Subcutaneous abdominal adipose tissue (tissue), 5 donors: Measurements from ENCODE around the gene GYPC.
"Not testable (repeated sequence)": the region's sequence is repeated elsewhere in the genome, so short reads cannot be mapped to it uniquely, and the experiment has no call there.

Experiments
- H3K27ac ChIP-seq: one replicate; pipeline ENCODE4 v1.7.0; 2013; ENCODE audit warnings: low read depth, mild to moderate bottlenecking, inconsistent platforms, low read length, moderate library complexity
- H3K27me3 ChIP-seq, 5 donors: one replicate each; pipeline ENCODE4 v1.7.0; 2013; ENCODE audit warnings: low read length in 5 of 5, inconsistent platforms in 1 of 5; ENCODE audit not compliant: control insufficient read depth in 5 of 5, insufficient read depth in 4 of 5
- H3K36me3 ChIP-seq, 5 donors: one replicate each; pipeline ENCODE4 v1.7.0; 2013; ENCODE audit warnings: low read length in 5 of 5; ENCODE audit not compliant: control insufficient read depth in 5 of 5, insufficient read depth in 5 of 5
- H3K4me1 ChIP-seq, 5 donors: one replicate each; pipeline ENCODE4 v1.7.0; 2013; ENCODE audit warnings: low read length in 5 of 5, mild to moderate bottlenecking in 3 of 5, moderate library complexity in 1 of 5; ENCODE audit not compliant: control insufficient read depth in 5 of 5, insufficient read depth in 5 of 5
- H3K4me3 ChIP-seq, 5 donors: one replicate each; pipeline ENCODE4 v1.7.0; 2013; ENCODE audit warnings: low read length in 5 of 5, low read depth in 1 of 5
- H3K9ac ChIP-seq, 5 donors: one replicate each; pipeline ENCODE4 v1.7.0; 2013; ENCODE audit warnings: low read length in 5 of 5, mild to moderate bottlenecking in 4 of 5, moderate library complexity in 3 of 5
- H3K9me3 ChIP-seq, 5 donors: one replicate each; pipeline ENCODE4 v1.7.0; 2013; ENCODE audit warnings: low read length in 5 of 5; ENCODE audit not compliant: control insufficient read depth in 5 of 5
- donor health status: healthy.
- donor health status: healthy.
- donor health status: healthy.
- donor health status: healthy.
- donor health status: healthy.

The GYPC gene

DNA sequence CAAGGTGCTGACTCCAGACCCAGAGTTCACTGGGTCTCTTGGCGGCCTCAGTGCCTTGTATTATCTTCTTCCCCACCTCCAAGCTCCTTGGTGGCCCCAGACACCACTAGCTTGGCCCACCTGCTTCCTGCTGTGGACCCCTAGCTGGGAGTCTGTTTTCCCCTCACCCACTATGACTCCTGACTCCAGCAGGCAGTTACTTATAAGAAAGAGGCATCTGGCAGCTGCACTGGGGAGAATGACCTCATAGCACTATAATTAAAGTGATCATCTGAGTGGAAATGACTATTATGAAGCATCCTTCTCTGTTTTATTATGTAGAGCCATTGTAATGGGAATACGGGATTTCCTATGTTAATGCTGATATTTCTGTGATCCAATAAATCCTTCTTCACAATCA lies 32.6 kb downstream of the GYPC start:
- not testable (repeated sequence) for H3K27me3 ChIP-seq, H3K9me3 ChIP-seq, H3K9ac ChIP-seq, H3K27ac ChIP-seq, H3K4me3 ChIP-seq
- Histone ChIP-seq H3K4me1 (peaks cover 5 to 33% (median 11%) of the 10 kb centered on the region in 5 donors), H3K36me3 (peaks cover 5 to 62% (median 52%) of the 10 kb centered on the region in 5 donors)

GRCh38 chr2:126692241-126692640 lies 36.3 kb downstream of the GYPC start:
- not testable (repeated sequence) for H3K9ac ChIP-seq, H3K4me3 ChIP-seq, H3K27ac ChIP-seq, H3K9me3 ChIP-seq, H3K27me3 ChIP-seq
- H3K36me3 ChIP-seq = peaks cover 12 to 71% (median 66%) of the 10 kb centered on the region in 5 donors
- peaks cover 3 to 26% (median 7%) of the 10 kb centered on the region in 5 donors for H3K4me1 ChIP-seq

- H3K4me1 ChIP-seq = peaks cover 3 to 23% (median 8%) of the 10 kb centered on the region in 5 donors
- H3K9me3 ChIP-seq, H3K27me3 ChIP-seq, H3K27ac ChIP-seq, H3K9ac ChIP-seq, H3K4me3 ChIP-seq: not testable (repeated sequence)
- peaks cover 12 to 79% (median 74%) of the 10 kb centered on the region in 5 donors for H3K36me3 ChIP-seq
Observed at GRCh38 chr2:126692934-126693592, 37.1 kb downstream of the GYPC start.

- peaks cover 0 to 2% (median 0%) of the 10 kb centered on the region in 5 donors for H3K9me3 ChIP-seq
- peaks cover 2 to 40% (median 27%) of the 10 kb centered on the region in 5 donors for H3K4me1 ChIP-seq
- H3K36me3 ChIP-seq = peaks cover 7 to 62% (median 59%) of the 10 kb centered on the region in 5 donors
- H3K9ac ChIP-seq = no peak overlapping the region
- H3K27me3 ChIP-seq = no peaks in the 10 kb centered on the region
- no peak overlapping the region for H3K27ac ChIP-seq
- no peak overlapping the region for H3K4me3 ChIP-seq
Observed at GRCh38 chr2:126696644-126697520, 40.9 kb downstream of the GYPC start.

DNA sequence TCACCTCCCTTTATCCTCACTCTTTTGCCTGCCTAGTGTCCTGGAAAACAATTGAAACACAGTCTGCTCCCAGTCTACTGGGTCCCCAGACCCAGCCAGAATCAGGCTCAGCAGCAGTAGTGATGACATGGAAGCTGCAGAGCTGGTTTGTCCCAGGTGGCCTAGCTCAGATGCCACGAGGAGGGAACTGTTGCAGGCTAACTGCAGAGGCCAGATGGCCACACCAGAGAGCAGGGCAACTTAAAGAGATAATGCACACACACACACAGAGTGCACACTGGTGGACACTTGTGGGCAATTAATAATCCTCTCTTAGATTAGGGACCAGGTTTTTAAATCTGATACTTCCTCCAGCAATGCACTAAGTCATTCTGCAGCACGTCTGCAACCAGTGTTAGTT lies 42.4 kb downstream of the GYPC start:
- no peak overlapping the region for H3K9ac ChIP-seq
- H3K27me3 ChIP-seq = no peaks in the 10 kb centered on the region
- H3K4me3 ChIP-seq = no peak overlapping the region
- peaks cover 0 to 50% (median 31%) of the 10 kb centered on the region in 5 donors for H3K4me1 ChIP-seq
- peak overlapping the region; percentile 64 for H3K27ac ChIP-seq
- H3K36me3 ChIP-seq = peaks cover 7 to 53% (median 49%) of the 10 kb centered on the region in 5 donors
- peaks cover 0 to 2% (median 0%) of the 10 kb centered on the region in 5 donors for H3K9me3 ChIP-seq

DNA sequence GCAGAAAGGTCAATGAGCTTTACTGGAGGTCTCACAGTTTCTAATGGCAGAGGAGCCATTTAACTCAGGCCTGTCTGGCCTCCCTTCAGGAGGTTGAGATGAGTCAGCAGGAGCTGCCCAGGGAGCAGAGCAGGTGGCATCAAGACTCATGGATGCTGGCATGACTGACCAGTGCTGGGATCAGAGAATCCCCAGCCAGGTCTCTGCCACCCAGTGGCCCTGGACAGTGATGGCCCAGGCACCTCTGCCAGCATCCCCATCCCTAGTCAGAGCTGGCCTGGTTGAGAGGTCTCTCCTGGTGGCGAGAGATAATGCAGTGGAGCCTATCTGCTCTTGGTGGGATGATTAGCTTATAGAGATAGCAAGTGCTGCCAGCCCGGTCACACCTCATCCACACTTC lies 43.1 kb downstream of the GYPC start:
- Histone ChIP-seq H3K36me3 (peaks cover 7 to 46% (median 43%) of the 10 kb centered on the region in 5 donors), H3K27ac (peak overlapping the region; percentile 64), H3K27me3 (no peaks in the 10 kb centered on the region)

GRCh38 chr2:126699716-126700581 lies 44.0 kb downstream of the GYPC start:
- H3K4me3 ChIP-seq = no peak overlapping the region
- H3K9me3 ChIP-seq = no peaks in the 10 kb centered on the region
- H3K9ac ChIP-seq = no peak overlapping the region
- H3K27me3 ChIP-seq = no peaks in the 10 kb centered on the region
- peak overlapping the region; percentile 64 for H3K27ac ChIP-seq
- H3K36me3 ChIP-seq = peaks cover 6 to 38% (median 36%) of the 10 kb centered on the region in 5 donors
- H3K4me1 ChIP-seq = peaks cover under 1 to 65% (median 47%) of the 10 kb centered on the region in 5 donors

More for the DNA sequence above, 43.1 kb downstream of the GYPC start:
- Histone ChIP-seq H3K4me1 (peaks cover 0 to 56% (median 37%) of the 10 kb centered on the region in 5 donors), H3K4me3 (no peak overlapping the region), H3K9ac (no peak overlapping the region), H3K9me3 (no peaks in the 10 kb centered on the region)

GRCh38 chr2:126700677-126701076 lies 44.7 kb downstream of the GYPC start:
- Histone ChIP-seq H3K27me3 (no peaks in the 10 kb centered on the region), H3K4me1 (peaks cover 2 to 71% (median 54%) of the 10 kb centered on the region in 5 donors), H3K9ac (no peak overlapping the region), H3K4me3 (no peak overlapping the region), H3K36me3 (peaks cover 0 to 31% (median 29%) of the 10 kb centered on the region in 5 donors), H3K9me3 (no peaks in the 10 kb centered on the region), H3K27ac (peak overlapping the region; percentile 64)

DNA sequence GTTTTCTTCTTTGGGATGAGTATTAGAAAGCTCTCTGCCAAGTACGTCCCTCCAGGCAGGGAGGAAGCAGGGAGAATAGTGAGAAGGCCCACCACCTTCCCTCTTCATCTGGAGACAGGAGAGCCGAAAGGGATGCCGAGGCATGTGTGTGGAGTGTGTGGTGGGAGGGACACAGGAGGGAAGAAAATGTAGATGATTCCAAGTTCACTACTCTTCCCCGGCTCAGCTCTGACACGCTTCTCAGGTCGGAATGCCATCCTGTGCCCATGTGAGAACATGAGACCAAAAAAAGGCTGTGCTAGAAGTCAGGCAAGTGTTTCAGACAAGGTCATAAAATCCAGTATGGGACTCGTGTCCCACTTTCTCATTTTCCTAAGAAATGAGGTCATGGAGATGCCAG lies 47.4 kb downstream of the GYPC start:
- Histone ChIP-seq H3K27ac (no peak overlapping the region), H3K9me3 (no peaks in the 10 kb centered on the region), H3K36me3 (peaks cover 0 to 5% (median 3%) of the 10 kb centered on the region in 5 donors), H3K4me3 (no peak overlapping the region), H3K27me3 (no peaks in the 10 kb centered on the region), H3K4me1 (peaks cover 2 to 68% (median 52%) of the 10 kb centered on the region in 5 donors), H3K9ac (no peak overlapping the region)
